HK-2 (cell line): ENCODE data around the gene C16orf92.
"Not testable (repeated sequence)": the region's sequence is repeated elsewhere in the genome, so short reads cannot be mapped to it uniquely, and the experiment has no call there.

ENCODE experiments used
- DNase-seq: peaks from one replicate; pipeline ENCODE4 v3.0.0-alpha.2; 2018; ENCODE audit not compliant: unreplicated experiment

Gene C16orf92

GRCh38 chr16:30027588-30028437 is 4.8 kb downstream of the C16orf92 start:
- DNase-seq = no peak

DNA sequence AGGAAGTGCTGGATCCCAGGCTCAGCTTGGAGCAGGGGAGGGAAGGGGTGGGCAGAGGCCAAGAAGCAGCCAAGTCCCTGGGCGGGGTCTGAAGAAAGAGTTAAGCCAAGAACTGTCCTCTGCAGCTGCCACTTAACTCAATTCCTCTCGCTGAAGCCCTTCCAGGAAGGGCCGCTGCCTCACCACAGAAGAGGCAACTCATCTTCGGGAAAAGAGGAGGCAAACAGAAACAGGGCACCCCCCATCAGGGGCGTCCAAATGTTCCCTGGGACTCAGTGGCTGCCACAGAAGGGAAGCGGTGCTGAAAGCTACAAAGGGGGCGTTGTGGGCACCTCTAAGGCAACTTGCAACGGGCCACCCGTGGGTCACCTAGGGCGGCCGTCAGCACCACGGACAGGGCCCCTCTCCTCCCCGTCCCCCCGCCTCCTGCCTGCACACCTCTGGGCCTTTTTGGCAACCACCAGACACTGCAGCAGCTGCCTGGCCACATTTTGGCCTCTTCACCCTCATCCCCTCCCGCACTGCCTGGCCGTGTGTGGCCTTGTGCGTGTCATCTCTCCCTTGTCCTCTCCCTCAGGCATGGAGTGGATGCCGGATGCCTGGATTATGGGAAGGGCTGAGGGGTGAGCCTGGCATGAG is 5.6 kb downstream of the C16orf92 start:
- no peak for DNase-seq

DNA sequence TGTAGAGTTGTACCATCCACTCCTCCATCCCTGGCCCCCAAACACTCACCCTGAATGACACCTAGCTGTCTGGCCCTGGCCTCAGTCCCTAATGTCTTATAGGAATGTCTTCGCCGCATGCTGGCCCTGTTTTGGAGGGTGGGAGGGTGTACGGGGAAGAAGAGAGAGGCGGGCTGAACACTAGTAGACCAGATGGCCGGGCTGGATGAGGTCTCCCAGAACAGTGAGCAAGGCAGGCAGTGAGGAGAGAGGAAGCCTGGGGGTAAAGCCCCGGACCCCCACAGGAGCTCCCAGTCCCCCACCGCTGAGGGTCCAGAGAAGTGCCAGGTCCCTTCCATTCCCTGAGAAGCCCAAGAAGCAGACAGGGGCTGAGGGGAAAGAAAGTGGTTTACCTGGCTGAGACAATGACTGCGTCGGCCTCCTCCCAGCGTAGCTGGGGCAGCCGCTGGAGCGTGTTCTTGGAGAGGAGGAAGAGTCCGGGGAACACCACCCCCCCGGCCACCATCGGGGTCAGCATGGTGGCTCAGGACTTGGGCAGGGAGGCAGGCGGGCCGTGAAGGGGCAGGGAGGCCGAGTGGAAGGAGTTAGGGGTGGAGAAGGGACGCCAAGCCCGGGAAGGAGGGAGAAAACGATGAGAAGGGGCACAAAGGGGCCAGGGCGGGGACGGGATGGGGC is 7.2 kb downstream of the C16orf92 start:
- no peak for DNase-seq

DNA sequence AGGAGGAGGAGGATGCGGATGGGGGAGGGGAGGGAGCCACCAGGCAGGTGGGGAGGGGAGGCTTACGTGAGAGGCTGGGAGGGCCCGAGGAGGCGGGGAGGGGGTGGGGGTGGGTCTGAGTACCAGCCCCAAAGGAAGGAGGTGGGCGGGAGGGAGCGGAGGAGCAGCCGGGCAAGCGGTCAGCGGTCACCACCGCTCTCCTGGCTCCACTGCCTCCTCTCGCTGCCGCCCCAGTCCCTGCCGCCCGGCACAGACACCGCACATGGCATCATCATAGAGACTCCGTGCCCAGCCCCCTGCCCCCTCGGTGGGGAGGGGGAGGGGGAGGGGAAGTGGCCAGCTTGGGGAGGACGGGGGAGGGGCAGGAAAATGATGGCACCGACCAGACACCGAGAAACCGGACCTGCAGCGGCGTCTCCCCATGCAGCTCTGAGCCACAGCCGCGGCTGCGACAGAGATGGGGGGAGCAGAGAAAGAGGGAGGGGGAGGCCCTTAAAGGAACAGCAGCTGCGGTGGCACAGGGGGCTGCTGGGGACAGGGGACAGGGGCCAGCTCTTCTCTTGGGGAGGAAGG is 7.9 kb downstream of the C16orf92 start, which contains the start of gene TLCD3B:
Gene TLCD3B (minus strand): TSS at position 431 of the 573 bp plus-strand sequence. CDS start 744 bp downstream, outside the sequence.
- no peak for DNase-seq

DNA sequence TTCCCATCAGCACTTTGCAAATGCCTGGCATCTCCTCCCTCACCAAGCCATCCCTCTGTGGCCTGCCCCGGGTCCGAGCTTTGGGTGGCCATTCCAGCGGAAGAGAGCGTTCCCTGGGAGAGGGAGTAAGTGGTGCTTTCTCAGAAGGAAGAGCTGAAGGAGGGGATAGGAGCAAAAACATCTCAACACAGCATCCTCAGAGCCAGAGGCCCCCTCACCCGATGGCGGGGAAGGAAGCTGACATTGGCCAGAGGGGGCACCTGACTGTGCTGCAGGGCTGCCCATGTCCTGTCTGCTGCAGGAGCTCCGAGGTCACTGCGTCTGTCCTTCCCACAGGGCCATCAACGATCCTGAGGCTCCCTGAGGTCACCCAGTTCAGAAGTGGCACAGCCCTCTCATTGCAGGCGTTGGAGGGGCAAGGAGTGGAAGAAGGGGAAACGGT is 8.5 kb downstream of the C16orf92 start:
- no peak for DNase-seq

- peak; percentile 63 for DNase-seq
These were observed 9.3 kb downstream of the C16orf92 start for GRCh38 chr16:30032083-30032819.

GRCh38 chr16:30033270-30033669 is 10.3 kb downstream of the C16orf92 start:
- no peak for DNase-seq

DNA sequence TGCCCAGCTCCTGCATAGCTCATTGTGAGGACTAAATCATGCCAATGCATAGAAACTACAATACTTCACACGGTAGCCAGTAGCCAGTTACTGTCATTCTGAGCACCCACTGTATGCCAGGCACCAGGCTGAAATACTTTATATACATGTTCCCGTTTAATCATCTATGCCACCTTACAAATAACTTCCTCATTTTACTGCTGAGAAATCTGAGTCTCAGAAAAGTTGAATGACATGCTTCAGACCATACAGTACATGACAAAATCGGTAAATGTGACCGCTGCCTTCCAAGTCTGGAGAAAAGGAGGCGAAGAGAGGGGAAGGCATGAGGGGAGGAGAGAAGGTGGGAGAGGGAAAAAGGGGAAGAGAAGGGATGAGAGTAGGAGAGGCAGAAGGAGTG is 17.2 kb downstream of the C16orf92 start:
- no peak for DNase-seq

GRCh38 chr16:30040690-30041089 is 17.7 kb downstream of the C16orf92 start:
- DNase-seq = not testable (repeated sequence)

DNA sequence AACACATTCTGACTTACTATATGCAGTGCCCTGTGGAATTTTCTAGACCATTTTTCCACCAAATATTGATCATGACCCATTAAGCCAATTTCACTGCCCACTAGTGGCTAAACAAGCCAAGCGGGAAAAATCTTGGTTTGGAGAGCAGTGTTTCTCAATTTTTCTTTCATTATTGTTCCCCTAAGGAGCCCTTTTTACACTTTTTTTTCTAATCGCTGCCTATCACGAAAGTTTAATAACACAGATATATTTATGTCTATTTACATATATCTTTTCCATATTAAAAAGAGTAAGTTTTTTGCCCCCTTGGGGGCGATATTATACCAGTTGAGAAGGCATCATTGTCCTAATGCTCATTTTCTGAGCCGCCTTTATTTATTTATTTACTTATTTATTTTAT is 18.8 kb downstream of the C16orf92 start:
- no peak for DNase-seq

GRCh38 chr16:30046178-30046577 is 23.2 kb downstream of the C16orf92 start:
- DNase-seq = no peak

GRCh38 chr16:30046588-30046987 is 23.6 kb downstream of the C16orf92 start:
- no peak for DNase-seq

GRCh38 chr16:30049871-30050270 is 26.9 kb downstream of the C16orf92 start:
- DNase-seq = no peak

DNA sequence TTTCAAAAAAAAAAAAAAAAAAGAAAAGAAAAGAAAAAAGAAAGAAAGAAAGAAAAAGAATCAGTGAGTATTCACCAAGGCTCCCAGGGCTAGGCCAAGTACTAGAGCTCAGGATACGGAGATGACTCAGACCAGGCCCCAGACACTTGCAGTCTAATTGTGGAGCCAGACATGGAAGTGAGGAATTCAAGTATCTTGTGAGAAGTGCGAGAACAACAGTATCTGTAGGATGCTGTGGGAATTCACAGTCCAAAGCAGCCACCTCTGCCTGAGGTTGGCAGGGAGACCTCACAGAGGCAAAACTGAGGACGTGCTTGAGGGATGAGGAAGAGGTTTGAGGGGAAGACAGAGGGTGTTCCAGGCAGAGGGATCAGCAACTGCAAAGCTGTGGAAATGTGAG is 28.5 kb downstream of the C16orf92 start:
- DNase-seq = no peak

GRCh38 chr16:30052671-30053372 is 29.8 kb downstream of the C16orf92 start:
- DNase-seq = peak; percentile 91

GRCh38 chr16:30053376-30054015 is 30.5 kb downstream of the C16orf92 start:
- DNase-seq = no peak

- no peak for DNase-seq
These were observed 31.5 kb downstream of the C16orf92 start for GRCh38 chr16:30054451-30054850.

DNA sequence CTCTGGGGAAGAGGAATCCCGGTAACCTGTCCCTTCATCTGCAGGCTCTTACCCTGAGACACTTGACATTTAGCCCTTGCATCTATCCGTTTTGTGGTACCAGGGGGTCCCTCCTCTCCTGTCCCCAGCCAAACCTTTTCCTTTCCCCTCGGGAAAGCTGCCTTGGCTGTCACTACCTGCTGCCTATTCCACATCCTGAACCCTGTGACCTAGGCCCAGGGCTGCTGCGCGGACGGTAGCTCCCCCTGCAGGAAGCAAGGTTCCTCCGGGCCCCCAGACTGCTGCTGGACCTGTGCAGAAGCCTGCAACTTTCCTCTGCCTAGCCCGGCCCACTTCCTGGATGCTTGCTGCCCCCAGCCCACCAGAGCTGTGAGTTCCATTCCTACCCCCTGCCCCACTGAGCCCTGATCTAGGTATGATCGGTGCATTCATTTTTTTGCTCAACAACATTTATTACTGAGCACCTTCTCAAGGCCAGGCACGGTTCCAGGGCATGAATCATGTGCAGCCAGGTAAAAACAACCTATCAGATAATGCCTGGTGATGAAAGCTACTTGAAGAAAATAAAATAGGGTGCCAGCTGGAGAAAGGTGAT is 32.1 kb downstream of the C16orf92 start:
- DNase-seq = no peak

GRCh38 chr16:30060346-30060745 is 37.3 kb downstream of the C16orf92 start:
- DNase-seq = no peak
